Caco-2 (cell line): Measurements from ENCODE around the gene SYT6. TPM values are rescaled to one million over a fixed set of nuclear protein-coding genes. Genes with fewer than 3 reads are reported as not detected.

Experiments
- BruUV-seq: library from RNA; stranded (reverse); fragments of 400-500 nt; replicated peaks from 2 replicates; lab custom pipeline; 2021; lab: Mats Ljungman, UMichigan
- CTCF ChIA-PET: fragments of 300-600 bp; sonication (Branson Sonifier 250); formaldehyde crosslinking; loops from one replicate; lab custom pipeline; 2022; ENCODE audit warnings: antibody characterized with exemption; lab: Charles Lee
- POLR2A ChIA-PET: fragments of 300-600 bp; sonication (Branson Sonifier 250); formaldehyde crosslinking; loops from one replicate; lab custom pipeline; 2022; ENCODE audit warnings: antibody characterized with exemption; lab: Charles Lee
- DNase-seq, 2 experiments: peaks; one replicate each; pipeline versions ENCODE4 v3.0.0 to v3.0.0-alpha.2; 2020 to 2022
- H3K27me3 ChIP-seq: replicated peaks from 2 replicates; pipeline ENCODE4 v1.6.0; 2011; ENCODE audit warnings: low read length; ENCODE audit not compliant: control insufficient read depth, insufficient read depth
- H3K36me3 ChIP-seq: 2 replicates; pipeline ENCODE4 v1.5.1; 2011; ENCODE audit warnings: low read length; ENCODE audit not compliant: control insufficient read depth, insufficient read depth
- H3K4me1 ChIP-seq: fragments of 250-450 bp; sonication (Bioruptor Pico); 2 replicates; pipeline ENCODE4 v1.5.1; 2020; ENCODE audit warnings: mild to moderate bottlenecking
- H3K4me3 ChIP-seq: 2 replicates; pipeline ENCODE4 v1.5.1; 2011; ENCODE audit warnings: low read depth, mild to moderate bottlenecking, control low read depth, low read length
- H3K9me3 ChIP-seq: fragments of 250-450 bp; sonication (Bioruptor Pico); 2 replicates; pipeline ENCODE4 v1.5.1; 2020; ENCODE audit warnings: mild to moderate bottlenecking, moderate library complexity
- H3K27ac Mint-ChIP-seq: one replicate; pipeline ENCODE4 v1.8.0; 2022; ENCODE audit warnings: mixed read lengths; ENCODE audit not compliant: unreplicated experiment
- H3K27me3 Mint-ChIP-seq: one replicate; pipeline ENCODE4 v1.8.0; 2022; ENCODE audit warnings: mixed read lengths; ENCODE audit not compliant: insufficient read depth, unreplicated experiment
- H3K36me3 Mint-ChIP-seq: one replicate; pipeline ENCODE4 v1.8.0; 2022; ENCODE audit warnings: mild to moderate bottlenecking, mixed read lengths; ENCODE audit not compliant: insufficient read depth, unreplicated experiment
- H3K4me1 Mint-ChIP-seq: one replicate; pipeline ENCODE4 v1.8.0; 2022; ENCODE audit warnings: low read depth, mixed read lengths; ENCODE audit not compliant: unreplicated experiment
- H3K4me3 Mint-ChIP-seq: one replicate; pipeline ENCODE4 v1.8.0; 2022; ENCODE audit warnings: mild to moderate bottlenecking, moderate library complexity, mixed read lengths; ENCODE audit not compliant: unreplicated experiment
- H3K9me3 Mint-ChIP-seq: one replicate; pipeline ENCODE4 v1.8.0; 2022; ENCODE audit warnings: mixed read lengths; ENCODE audit not compliant: unreplicated experiment
- CTCF ChIP-seq, 2 experiments: fragments of 200-600 bp in 1 of 2; IDR thresholded peaks; 1 replicate in 1 of 2; 2 replicates in 1 of 2; pipeline versions ENCODE4 v1.5.1 to v1.8.0; 2011 to 2022; ENCODE audit warnings: antibody characterized with exemption in 1 of 2, control low read depth in 1 of 2, inconsistent platforms in 1 of 2, low read depth in 1 of 2, low read length in 1 of 2, mild to moderate bottlenecking in 1 of 2, moderate library complexity in 1 of 2; ENCODE audit not compliant: insufficient read depth in 1 of 2, severe bottlenecking in 1 of 2, unreplicated experiment in 1 of 2
- intact Hi-C: fragments of 100-400 bp; cut with micrococcal nuclease; formaldehyde crosslinking; loops from one replicate; pipeline ENCODE4 v1.10.0; 2022; ENCODE audit not compliant: unreplicated experiment
- total RNA-seq: library from RNA; stranded (reverse); gene quantifications from 2 replicates; pipeline ENCODE4 v1.2.3, GENCODE V29; 2022

The SYT6 gene
- total RNA-seq, 1 experiment from 2014 or later, result 0.32 TPM

GRCh38 chr1:114109981-114110380, 43.7 kb downstream of the SYT6 start:
- no peak overlapping the region for H3K27ac Mint-ChIP-seq

GRCh38 chr1:114108751-114109255, 44.9 kb downstream of the SYT6 start:
- H3K4me3 ChIP-seq, result no peak overlapping the region
- H3K36me3 ChIP-seq, result no peaks in the 10 kb centered on the region
- Mint-ChIP-seq H3K27me3 (no peaks in the 10 kb centered on the region), H3K9me3 (no peaks in the 10 kb centered on the region), H3K27ac (no peak overlapping the region), H3K4me3 (no peak overlapping the region), H3K4me1 (peaks cover 6% of the 10 kb centered on the region), H3K36me3 (no peaks in the 10 kb centered on the region)
- ChIA-PET CTCF (interaction anchor here (1.7 kb wide), 1 partner anchor 174 kb away, joined by 39 read pairs; no protein-coding TSS in a partner anchor), POLR2A (no interaction called here)
- no TSS peak for BruUV-seq
- DNase-seq, result no peak
- H3K9me3 ChIP-seq, result no peaks in the 10 kb centered on the region
- TF ChIP-seq CTCF (IDR thresholded peaks at IDR 0.05; ENCODE audit: insufficient read depth in 1 of 2, low read depth in 1 of 2, low read length in 1 of 2, severe bottlenecking in 1 of 2, unreplicated experiment in 1 of 2), result no peak
- intact Hi-C loops, result loop anchor here (2.0 to 5.0 kb wide), 4 partner anchors 38 to 238 kb away; no protein-coding TSS in a partner anchor
- no peaks in the 10 kb centered on the region for H3K4me1 ChIP-seq
- H3K27me3 ChIP-seq, result no peaks in the 10 kb centered on the region

More at GRCh38 chr1:114109981-114110380, 43.7 kb downstream of the SYT6 start:
- H3K36me3 Mint-ChIP-seq, result no peaks in the 10 kb centered on the region
- H3K4me3 Mint-ChIP-seq, result no peak overlapping the region
- no TSS peak for BruUV-seq
- DNase-seq, result no peak
- POLR2A ChIA-PET, result no interaction called here
- no peaks in the 10 kb centered on the region for H3K27me3 Mint-ChIP-seq
- Histone ChIP-seq H3K27me3 (no peaks in the 10 kb centered on the region), H3K36me3 (no peaks in the 10 kb centered on the region), H3K4me3 (no peak overlapping the region), H3K9me3 (no peaks in the 10 kb centered on the region), H3K4me1 (no peaks in the 10 kb centered on the region)
- H3K4me1 Mint-ChIP-seq, result peaks cover 6% of the 10 kb centered on the region
- TF ChIP-seq CTCF (IDR thresholded peaks at IDR 0.05; ENCODE audit: insufficient read depth in 1 of 2, low read depth in 1 of 2, low read length in 1 of 2, severe bottlenecking in 1 of 2, unreplicated experiment in 1 of 2), result no peak
- CTCF ChIA-PET, result no interaction called here
- H3K9me3 Mint-ChIP-seq, result no peaks in the 10 kb centered on the region
- intact Hi-C loops, result loop anchor here (2.0 to 5.0 kb wide), 4 partner anchors 37 to 237 kb away; no protein-coding TSS in a partner anchor

- no peak overlapping the region for H3K4me3 ChIP-seq
- no TSS peak for BruUV-seq
- Mint-ChIP-seq H3K36me3 (no peaks in the 10 kb centered on the region), H3K27me3 (no peaks in the 10 kb centered on the region), H3K9me3 (no peaks in the 10 kb centered on the region), H3K27ac (no peak overlapping the region), H3K4me1 (no peaks in the 10 kb centered on the region), H3K4me3 (no peak overlapping the region)
- H3K4me1 ChIP-seq, result no peaks in the 10 kb centered on the region
- H3K27me3 ChIP-seq, result no peaks in the 10 kb centered on the region
- peak in 1 of 2 experiments; percentile 37 for TF ChIP-seq CTCF (IDR thresholded peaks at IDR 0.05; ENCODE audit: insufficient read depth in 1 of 2, low read depth in 1 of 2, low read length in 1 of 2, severe bottlenecking in 1 of 2, unreplicated experiment in 1 of 2)
- intact Hi-C loops, result loop anchor here (1.0 to 5.0 kb wide), 6 partner anchors 40 to 240 kb away; partner anchors contain the start of gene OLFML3
- H3K9me3 ChIP-seq, result no peaks in the 10 kb centered on the region
- DNase-seq, result peak; percentile 65 to 71
- ChIA-PET POLR2A (no interaction called here), CTCF (interaction anchor here (0.6 to 1.7 kb wide), 8 partner anchors 27 to 239 kb away, joined by 3 to 39 read pairs (median 4); partner anchors contain the start of gene OLFML3)
- no peaks in the 10 kb centered on the region for H3K36me3 ChIP-seq
Observed at GRCh38 chr1:114107474-114108435, 45.9 kb downstream of the SYT6 start.
